C4-2B (cell line): Measurements from ENCODE around the gene TNFSF13B.

ENCODE experiments used
- ZFX ChIP-seq: fragments of 450-650 bp; IDR thresholded peaks from 2 replicates; pipeline ENCODE4 v1.6.1; 2017
- TF ChIP-seq, protein P1 (sequence below): fragments of 450-650 bp; conservative IDR thresholded peaks from 2 replicates; pipeline ENCODE4 v1.5.1; 2017; ENCODE audit warnings: mild to moderate bottlenecking

DNA sequence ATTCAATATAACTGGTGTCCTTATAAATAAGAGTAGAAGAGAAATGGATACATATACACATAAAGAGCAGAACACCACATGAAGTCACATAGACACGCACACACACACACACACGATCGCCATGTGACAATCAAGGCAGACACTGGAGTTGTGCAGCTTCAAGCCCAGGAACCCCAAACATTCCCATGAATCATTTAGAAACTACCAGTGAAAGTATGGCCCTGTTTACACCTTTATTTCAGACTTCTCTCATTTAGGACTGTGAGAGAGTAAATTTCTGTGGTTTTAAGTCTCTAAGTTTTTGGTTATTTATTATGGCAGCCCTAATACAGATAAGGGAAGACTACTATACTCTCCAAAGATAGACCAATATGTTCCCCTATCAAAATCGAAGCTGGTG is 20.4 kb upstream of the TNFSF13B start:
- TF ChIP-seq, protein P1, sequence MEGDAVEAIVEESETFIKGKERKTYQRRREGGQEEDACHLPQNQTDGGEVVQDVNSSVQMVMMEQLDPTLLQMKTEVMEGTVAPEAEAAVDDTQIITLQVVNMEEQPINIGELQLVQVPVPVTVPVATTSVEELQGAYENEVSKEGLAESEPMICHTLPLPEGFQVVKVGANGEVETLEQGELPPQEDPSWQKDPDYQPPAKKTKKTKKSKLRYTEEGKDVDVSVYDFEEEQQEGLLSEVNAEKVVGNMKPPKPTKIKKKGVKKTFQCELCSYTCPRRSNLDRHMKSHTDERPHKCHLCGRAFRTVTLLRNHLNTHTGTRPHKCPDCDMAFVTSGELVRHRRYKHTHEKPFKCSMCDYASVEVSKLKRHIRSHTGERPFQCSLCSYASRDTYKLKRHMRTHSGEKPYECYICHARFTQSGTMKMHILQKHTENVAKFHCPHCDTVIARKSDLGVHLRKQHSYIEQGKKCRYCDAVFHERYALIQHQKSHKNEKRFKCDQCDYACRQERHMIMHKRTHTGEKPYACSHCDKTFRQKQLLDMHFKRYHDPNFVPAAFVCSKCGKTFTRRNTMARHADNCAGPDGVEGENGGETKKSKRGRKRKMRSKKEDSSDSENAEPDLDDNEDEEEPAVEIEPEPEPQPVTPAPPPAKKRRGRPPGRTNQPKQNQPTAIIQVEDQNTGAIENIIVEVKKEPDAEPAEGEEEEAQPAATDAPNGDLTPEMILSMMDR: no peak
- TF ChIP-seq ZFX: no peak
